NCI-H2196 (cell line): ENCODE data around the gene HOXD4.
A peak's percentile ranks its signal among the peaks of the same experiment; 100 is the strongest.

Experiments used
- DNase-seq: peaks from one replicate; lab custom pipeline; 2025; ENCODE audit not compliant: unreplicated experiment; lab: John Stamatoyannopoulos, UW

The HOXD4 gene

DNA sequence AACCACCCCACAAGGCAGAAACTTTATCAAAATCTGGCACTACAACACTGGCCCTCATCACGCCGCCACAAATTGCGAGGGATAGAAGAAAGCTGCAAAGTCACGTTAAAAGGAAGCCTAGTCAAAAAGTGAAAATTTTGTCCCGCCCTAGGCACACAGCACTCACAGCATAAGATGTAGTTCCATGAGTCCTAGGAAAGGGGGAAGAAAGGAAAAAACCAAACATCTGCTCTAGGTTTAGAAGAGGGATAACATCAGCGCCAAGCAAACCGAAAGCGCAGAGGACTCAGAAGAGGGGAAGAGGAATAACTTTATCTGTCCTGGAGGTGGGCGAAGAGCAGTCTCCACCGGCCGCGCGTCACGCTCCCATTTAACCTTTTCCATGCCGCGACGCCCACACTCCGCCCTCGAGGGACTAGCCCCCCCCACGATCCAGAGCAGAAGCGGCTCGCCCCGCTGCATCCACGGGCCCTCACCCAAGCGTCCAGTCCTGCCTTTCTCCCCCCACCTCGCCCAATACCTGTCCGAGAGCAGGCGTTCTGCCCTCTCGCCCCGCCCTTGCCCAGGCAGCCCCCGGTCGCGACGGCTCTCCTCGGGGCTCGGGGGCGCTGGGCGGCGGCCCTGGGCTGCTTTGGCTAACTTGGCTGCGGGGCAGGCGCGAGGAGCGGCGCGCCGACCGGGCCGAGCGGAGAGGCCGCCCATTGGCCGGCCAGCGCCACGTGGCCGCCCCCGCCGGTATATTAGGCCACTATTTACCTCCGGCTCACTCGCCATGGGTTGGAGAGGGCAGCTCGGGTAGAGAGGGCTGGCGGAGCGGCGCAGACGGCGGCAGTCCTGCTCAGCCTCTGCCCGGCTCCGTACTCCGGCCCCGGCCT, 36.8 kb downstream of the HOXD4 start, which contains the start of gene HOXD1:
TSS of gene HOXD1 (plus strand) at position 770 of the 875 bp plus-strand sequence. CDS start 134 bp downstream, outside the sequence.
- DNase-seq, result peak; percentile 88

DNA sequence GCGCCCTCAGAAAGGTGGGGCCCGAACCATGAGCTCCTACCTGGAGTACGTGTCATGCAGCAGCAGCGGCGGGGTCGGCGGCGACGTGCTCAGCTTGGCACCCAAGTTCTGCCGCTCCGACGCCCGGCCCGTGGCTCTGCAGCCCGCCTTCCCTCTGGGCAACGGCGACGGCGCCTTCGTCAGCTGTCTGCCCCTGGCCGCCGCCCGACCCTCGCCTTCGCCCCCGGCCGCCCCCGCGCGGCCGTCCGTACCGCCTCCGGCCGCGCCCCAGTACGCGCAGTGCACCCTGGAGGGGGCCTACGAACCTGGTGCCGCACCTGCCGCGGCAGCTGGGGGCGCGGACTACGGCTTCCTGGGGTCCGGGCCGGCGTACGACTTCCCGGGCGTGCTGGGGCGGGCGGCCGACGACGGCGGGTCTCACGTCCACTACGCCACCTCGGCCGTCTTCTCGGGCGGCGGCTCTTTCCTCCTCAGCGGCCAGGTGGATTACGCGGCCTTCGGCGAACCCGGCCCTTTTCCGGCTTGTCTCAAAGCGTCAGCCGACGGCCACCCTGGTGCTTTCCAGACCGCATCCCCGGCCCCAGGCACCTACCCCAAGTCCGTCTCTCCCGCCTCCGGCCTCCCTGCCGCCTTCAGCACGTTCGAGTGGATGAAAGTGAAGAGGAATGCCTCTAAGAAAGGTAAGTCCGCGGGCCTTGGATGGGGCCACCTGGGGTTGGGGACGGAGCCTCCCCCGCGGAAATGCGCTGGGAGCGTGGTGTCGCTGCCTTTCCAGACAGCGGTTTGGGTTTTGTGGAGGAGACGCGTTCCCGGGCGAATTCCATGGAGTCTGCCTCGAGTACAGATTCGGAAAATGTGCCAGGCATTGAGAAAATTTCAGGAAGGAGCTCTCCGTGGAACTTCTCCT, 37.7 kb downstream of the HOXD4 start:
- peak; percentile 39 for DNase-seq

DNA sequence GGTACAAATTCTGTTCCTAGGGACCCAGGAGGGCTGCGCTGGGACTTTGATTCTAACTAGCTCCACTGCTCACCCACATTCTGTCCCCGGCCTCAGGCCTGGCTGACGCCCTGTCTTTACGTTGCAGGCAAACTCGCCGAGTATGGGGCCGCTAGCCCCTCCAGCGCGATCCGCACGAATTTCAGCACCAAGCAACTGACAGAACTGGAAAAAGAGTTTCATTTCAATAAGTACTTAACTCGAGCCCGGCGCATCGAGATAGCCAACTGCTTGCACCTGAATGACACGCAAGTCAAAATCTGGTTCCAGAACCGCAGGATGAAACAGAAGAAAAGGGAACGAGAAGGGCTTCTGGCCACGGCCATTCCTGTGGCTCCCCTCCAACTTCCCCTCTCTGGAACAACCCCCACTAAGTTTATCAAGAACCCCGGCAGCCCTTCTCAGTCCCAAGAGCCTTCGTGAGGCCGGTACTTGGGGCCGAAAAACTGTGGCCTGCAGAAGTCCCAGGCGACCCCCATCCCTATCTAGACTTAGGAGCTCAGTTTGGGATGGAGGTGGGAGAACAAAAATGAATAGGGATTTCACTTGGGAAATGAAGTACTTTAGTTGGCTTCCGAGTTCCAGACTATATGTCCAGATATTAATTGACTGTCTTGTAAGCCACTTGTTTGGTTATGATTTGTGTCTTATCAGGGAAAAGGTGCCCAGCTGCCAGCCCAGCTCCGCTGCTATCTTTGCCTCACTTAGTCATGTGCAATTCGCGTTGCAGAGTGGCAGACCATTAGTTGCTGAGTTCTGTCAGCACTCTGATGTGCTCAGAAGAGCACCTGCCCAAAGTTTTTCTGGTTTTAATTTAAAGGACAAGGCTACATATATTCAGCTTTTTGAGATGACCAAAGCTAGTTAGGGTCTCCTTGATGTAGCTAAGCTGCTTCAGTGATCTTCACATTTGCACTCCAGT, 38.6 kb downstream of the HOXD4 start:
- no peak for DNase-seq

- DNase-seq, result no peak
Observed at GRCh38 chr2:176192351-176192750, 41.0 kb downstream of the HOXD4 start.

DNA sequence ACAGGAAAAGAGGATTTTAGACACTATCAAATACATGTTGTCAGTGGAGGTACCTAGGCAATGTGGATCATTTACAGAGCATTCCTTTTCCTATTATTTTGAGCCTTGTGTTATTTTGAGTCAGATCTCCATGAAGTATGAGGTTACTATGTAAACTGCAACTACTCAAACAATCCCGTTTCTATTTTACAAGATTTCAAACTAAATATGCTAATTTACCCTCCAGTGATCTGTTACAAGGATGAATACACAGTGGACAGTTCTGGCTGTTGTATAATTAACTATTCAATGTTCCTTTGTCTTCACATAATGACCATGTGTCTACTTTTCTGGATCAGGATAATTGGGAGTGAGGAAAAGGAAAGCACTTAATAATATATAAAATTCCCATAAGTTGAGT, 41.7 kb downstream of the HOXD4 start:
- DNase-seq, result no peak

DNA sequence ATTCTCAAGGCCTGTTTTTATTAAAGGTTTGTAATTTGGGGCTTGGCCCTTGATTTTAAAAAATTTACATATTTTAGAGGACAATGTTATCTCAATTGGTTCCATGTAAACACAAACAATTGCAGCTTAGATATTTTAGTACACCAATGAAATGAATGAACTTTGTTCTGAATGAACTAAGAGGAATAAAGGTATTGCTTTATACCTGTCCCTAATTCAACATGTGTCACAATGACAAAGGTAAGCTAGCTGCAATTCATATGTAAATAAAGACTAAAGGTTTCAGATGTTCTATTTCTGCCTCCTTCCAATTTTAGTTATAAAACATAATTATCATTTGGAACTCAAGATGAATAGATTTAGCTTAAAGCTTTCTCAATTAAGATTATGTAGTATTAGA, 48.6 kb downstream of the HOXD4 start:
- DNase-seq, result no peak

DNA sequence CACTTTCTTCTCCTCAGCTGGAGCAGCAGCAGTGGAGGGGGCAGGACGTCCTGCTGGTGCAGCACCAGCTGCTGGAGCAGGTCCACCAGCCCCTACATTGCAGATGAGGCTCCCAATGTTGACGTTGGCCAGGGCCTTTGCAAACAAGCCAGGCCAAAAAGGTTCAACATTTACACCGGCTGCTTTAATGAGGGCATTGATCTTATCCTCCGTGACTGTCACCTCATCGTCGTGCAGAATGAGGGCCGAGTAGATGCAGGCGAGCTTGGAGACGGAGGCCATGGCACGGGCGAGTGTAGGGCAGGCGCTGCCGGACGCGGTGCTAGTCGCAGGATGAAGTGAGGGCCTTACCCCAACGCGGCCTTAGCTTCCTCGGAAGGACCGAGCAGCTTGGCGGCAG, 49.6 kb downstream of the HOXD4 start:
- no peak for DNase-seq

DNA sequence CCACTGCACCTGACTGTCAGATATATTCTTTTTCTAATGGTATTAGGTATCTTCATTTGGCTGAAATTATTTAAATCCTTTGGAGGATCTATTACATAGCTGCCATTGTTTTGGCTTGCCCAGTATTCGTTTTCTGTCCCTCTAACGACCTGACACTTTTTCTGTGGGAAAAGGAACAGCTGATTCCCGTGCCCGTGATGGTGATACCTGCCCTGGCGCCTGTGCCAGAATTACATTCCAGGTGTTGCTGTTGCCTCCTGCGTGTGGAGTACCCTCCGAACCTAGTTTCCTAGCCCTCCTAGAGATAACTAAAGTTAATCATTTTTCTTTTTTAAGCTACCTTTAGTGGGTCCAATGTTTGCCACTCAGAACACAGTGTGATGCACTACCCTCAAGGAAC, 51.1 kb downstream of the HOXD4 start:
- no peak for DNase-seq
